OCI-LY1 (cell line): ENCODE data around the gene DCAF5.

Source experiments
- H2AFZ ChIP-seq: fragments of 200-600 bp; sonication (generic), shearing (Covaris generic); 2 replicates; pipeline ENCODE4 v1.6.0; 2014; ENCODE audit warnings: antibody characterized with exemption, mild to moderate bottlenecking, low read length
- H3F3A ChIP-seq: fragments of 200-600 bp; sonication (generic), shearing (Covaris generic); 2 replicates; pipeline ENCODE4 v1.6.0; 2014; ENCODE audit warnings: mild to moderate bottlenecking, antibody characterized with exemption, low read length, moderate library complexity; ENCODE audit not compliant: insufficient read depth
- H3K27ac ChIP-seq: fragments of 200-600 bp; sonication (generic); 2 replicates; pipeline ENCODE4 v1.5.1; 2014; ENCODE audit warnings: low read length, mixed run types, mild to moderate bottlenecking, low read depth; ENCODE audit not compliant: poor library complexity, severe bottlenecking
- H3K27me3 ChIP-seq: fragments of 200-600 bp; sonication (generic); 2 replicates; pipeline ENCODE4 v1.6.0; 2014; ENCODE audit warnings: antibody characterized with exemption, mild to moderate bottlenecking, low read length, moderate library complexity; ENCODE audit not compliant: insufficient read depth
- H3K36me3 ChIP-seq: fragments of 200-600 bp; sonication (generic); 2 replicates; pipeline ENCODE4 v1.6.1; 2014; ENCODE audit warnings: mild to moderate bottlenecking, antibody characterized with exemption, low read length, moderate library complexity, mixed read lengths; ENCODE audit not compliant: insufficient read depth
- H3K4me1 ChIP-seq: fragments of 200-600 bp; sonication (generic); 2 replicates; pipeline ENCODE4 v1.5.1; 2014; ENCODE audit warnings: mild to moderate bottlenecking, low read length, moderate library complexity; ENCODE audit not compliant: insufficient read depth, severe bottlenecking
- H3K4me2 ChIP-seq: fragments of 200-600 bp; sonication (generic), shearing (Covaris generic); 2 replicates; pipeline ENCODE4 v1.6.1; 2014; ENCODE audit warnings: low read length
- H3K4me3 ChIP-seq: fragments of 200-600 bp; sonication (generic); 2 replicates; pipeline ENCODE4 v1.5.1; 2014; ENCODE audit warnings: low read length, low read depth, mild to moderate bottlenecking, mixed read lengths; ENCODE audit not compliant: poor library complexity, severe bottlenecking
- H3K79me2 ChIP-seq: fragments of 200-600 bp; shearing (Covaris generic); 2 replicates; pipeline ENCODE4 v1.6.1; 2016; ENCODE audit warnings: mixed run types, low read length, mixed read lengths; ENCODE audit not compliant: insufficient read depth
- H3K9ac ChIP-seq: fragments of 200-600 bp; sonication (generic), shearing (Covaris generic); 2 replicates; pipeline ENCODE4 v1.6.1; 2014; ENCODE audit warnings: mild to moderate bottlenecking, low read length, mixed read lengths
- H3K9me2 ChIP-seq: fragments of 200-600 bp; sonication (generic), shearing (Covaris generic); 2 replicates; pipeline ENCODE4 v1.6.1; 2014; ENCODE audit warnings: low read depth, mild to moderate bottlenecking, low read length, mixed read lengths
- H3K9me3 ChIP-seq: fragments of 200-600 bp; shearing (Covaris generic); 2 replicates; pipeline ENCODE4 v1.6.1; 2014; ENCODE audit warnings: low read length, mixed read lengths
- H4K20me1 ChIP-seq: fragments of 200-600 bp; sonication (generic), shearing (Covaris generic); 2 replicates; pipeline ENCODE4 v1.6.0; 2016; ENCODE audit warnings: mild to moderate bottlenecking, low read length; ENCODE audit not compliant: insufficient read depth
- EZH2 ChIP-seq: fragments of 200-600 bp; sonication (generic), shearing (Covaris generic); IDR thresholded peaks from 2 replicates; pipeline ENCODE4 v1.8.0; 2017; ENCODE audit warnings: borderline replicate concordance, mixed run types, mild to moderate bottlenecking, antibody characterized with exemption, low read length, moderate library complexity, mixed read lengths
- TF ChIP-seq, protein P1 (sequence below): fragments of 200-600 bp; sonication (generic), shearing (Covaris generic); IDR thresholded peaks from 2 replicates; pipeline ENCODE4 v1.5.1; 2017; ENCODE audit warnings: mild to moderate bottlenecking, antibody characterized with exemption, low read length, moderate library complexity, mixed read lengths

Gene DCAF5

DNA sequence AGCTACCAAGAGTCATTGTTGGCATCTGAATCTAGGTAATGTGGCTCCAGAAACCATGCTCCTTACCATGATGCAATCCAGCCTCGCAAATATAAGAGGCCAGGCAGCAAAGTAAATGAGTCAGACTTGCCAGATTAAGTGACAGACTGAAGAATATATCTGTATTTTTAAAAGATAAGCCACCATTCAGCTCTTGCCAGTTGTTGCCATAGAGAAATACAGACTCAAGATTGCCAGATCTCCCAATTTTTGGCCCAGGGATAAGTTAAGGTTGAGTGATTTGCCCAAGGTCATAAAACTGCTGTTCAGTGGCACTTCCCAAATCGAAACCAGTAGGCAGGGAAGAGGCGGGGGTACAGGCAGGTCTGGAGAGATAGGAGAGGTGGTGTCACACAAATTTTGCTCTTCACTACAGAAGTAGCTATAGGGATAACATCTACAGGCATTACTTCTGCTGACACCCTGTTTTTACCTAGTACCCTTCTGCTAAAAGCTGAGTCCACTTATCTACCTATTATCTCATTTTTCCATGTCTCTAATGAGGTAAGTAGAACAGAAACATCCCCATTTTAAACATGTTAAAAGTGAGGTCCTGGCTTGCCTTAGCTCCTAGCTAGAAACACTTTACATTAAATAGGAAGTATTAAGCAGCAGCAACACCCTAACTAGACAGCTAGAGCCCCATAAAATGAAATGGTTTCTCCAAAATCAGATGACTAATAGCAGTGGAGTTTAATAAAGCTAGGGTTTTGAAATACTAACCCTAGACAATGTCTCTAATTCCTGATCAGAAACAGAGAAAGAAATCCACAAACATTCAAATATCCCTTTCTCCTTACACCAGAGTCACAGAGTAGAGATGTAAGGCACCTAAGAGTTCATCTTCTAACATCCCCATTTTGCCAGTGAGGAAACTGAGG, 19.5 kb downstream of the DCAF5 start:
- Histone ChIP-seq H3K4me2 (no peak overlapping the region), H3K36me3 (peaks cover 7% of the 10 kb centered on the region; the same call in 1 of the 2 replicates), H3K9ac (no peak overlapping the region), H3K27me3 (no peaks in the 10 kb centered on the region), H3K9me2 (no peaks in the 10 kb centered on the region), H3K9me3 (no peaks in the 10 kb centered on the region), H3K4me1 (peaks cover 37% of the 10 kb centered on the region), H3K4me3 (no peak overlapping the region), H4K20me1 (no peaks in the 10 kb centered on the region), H3K27ac (no peak overlapping the region), H3F3A (no peaks in the 10 kb centered on the region), H2AFZ (no peak overlapping the region), H3K79me2 (peaks cover 46% of the 10 kb centered on the region)
- TF ChIP-seq, protein P1, sequence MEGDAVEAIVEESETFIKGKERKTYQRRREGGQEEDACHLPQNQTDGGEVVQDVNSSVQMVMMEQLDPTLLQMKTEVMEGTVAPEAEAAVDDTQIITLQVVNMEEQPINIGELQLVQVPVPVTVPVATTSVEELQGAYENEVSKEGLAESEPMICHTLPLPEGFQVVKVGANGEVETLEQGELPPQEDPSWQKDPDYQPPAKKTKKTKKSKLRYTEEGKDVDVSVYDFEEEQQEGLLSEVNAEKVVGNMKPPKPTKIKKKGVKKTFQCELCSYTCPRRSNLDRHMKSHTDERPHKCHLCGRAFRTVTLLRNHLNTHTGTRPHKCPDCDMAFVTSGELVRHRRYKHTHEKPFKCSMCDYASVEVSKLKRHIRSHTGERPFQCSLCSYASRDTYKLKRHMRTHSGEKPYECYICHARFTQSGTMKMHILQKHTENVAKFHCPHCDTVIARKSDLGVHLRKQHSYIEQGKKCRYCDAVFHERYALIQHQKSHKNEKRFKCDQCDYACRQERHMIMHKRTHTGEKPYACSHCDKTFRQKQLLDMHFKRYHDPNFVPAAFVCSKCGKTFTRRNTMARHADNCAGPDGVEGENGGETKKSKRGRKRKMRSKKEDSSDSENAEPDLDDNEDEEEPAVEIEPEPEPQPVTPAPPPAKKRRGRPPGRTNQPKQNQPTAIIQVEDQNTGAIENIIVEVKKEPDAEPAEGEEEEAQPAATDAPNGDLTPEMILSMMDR, result no peak
- no peak for TF ChIP-seq EZH2

- Histone ChIP-seq H3K9me3 (no peaks in the 10 kb centered on the region), H3K79me2 (peaks cover 53% of the 10 kb centered on the region), H2AFZ (no peak overlapping the region), H4K20me1 (no peaks in the 10 kb centered on the region), H3K27me3 (no peaks in the 10 kb centered on the region), H3K9ac (no peak overlapping the region), H3K4me1 (peaks cover 32% of the 10 kb centered on the region), H3K36me3 (no peaks in the 10 kb centered on the region), H3K4me3 (no peak overlapping the region), H3F3A (no peaks in the 10 kb centered on the region), H3K9me2 (no peaks in the 10 kb centered on the region), H3K27ac (no peak overlapping the region), H3K4me2 (no peak overlapping the region)
- TF ChIP-seq EZH2, result no peak
- TF ChIP-seq, protein P1, result no peak
Observed at GRCh38 chr14:69132513-69133181, 20.3 kb downstream of the DCAF5 start.

- Histone ChIP-seq H4K20me1 (no peaks in the 10 kb centered on the region), H3K9me3 (no peaks in the 10 kb centered on the region), H3K9ac (no peak overlapping the region), H3K9me2 (no peaks in the 10 kb centered on the region), H3K79me2 (peaks cover 55% of the 10 kb centered on the region), H3K4me3 (no peak overlapping the region), H2AFZ (no peak overlapping the region), H3K4me1 (peaks cover 32% of the 10 kb centered on the region), H3K27ac (no peak overlapping the region), H3K36me3 (no peaks in the 10 kb centered on the region), H3K27me3 (no peaks in the 10 kb centered on the region), H3K4me2 (no peak overlapping the region), H3F3A (no peaks in the 10 kb centered on the region)
- TF ChIP-seq EZH2, result no peak
- TF ChIP-seq, protein P1, result no peak
Observed at GRCh38 chr14:69131176-69131575, 21.7 kb downstream of the DCAF5 start.
